NCI-H1105 (cell line): ENCODE measurements around the gene NOL4L.

ENCODE experiments used
- DNase-seq: peaks from one replicate; lab custom pipeline; 2025; lab: John Stamatoyannopoulos, UW

The NOL4L gene

DNA sequence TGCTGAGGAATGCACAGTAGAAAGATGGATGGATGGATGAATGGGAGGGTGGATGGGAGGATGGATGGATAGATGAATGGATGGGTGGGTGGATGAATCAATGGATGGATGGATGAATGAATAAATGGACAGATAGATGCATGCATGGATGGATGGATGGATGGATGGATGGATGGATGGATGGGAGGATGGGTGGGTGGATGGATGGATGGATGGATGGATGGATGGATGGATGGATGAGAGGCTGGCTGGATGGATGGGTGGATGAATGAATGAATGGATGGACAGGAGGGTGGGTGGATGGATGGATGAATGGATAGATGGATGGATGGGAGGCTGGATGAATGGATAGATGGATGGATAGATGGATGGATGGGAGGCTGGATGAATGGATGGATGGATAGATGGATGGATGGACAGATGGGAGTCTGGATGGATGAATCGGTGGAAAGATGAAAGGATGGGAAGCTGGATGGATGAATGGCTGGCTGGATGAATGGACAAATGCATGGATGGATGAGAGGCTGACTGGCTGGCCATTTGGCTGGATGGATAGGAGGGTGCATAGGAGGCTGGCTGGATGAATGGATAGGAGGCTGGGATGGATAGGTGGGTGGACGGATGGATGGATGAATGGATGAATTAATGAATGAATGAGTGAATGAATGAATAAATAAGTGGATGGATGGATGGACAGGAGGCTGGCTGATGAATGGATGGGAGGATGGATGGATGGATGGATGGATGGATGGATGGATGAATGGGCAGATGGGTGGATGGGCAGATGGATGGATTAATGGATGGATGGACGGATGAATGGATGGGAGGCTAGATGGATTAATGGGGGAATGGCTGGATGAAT is 28.3 kb upstream of the NOL4L start:
- DNase-seq = no peak

DNA sequence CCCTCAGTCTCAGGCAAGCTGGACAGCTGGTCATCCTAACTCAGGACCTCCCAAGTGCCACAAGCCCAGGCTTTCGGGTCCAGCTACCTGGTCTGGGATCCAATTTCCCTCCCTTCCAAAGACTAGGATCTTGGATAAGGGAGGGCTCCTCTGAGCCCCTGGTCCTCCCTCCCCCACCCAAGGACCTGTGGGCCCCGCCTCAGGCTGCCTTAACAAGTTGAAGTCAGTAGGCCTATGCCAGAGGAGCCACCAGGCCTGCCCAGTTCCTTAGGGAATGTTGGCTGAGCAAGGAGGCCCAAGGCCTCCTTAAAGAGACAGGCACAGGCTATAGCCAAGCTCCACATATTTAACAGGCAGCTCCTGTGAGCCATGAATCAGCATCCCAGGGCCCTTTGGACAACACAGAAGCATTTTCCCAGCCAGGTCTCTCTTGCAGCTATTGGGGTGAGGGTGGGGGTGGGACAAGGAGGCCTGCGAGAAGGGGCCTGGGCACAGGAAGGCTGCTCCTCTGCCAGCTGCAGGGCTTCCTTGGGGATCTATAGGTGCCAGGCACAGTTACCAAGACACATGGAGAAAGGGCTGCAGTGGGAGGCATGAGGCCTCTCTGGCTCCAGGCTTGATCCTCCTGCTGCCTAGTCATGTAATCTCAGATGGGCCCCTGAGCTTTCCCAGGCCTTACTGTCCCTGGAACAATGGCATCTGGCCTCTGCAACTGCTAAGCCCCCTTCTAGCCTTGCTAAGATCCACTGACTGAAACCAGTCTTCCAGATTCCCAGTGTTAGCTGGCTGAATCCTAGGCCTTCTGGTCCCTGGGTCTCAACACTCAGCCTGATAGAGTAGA is 27.4 kb upstream of the NOL4L start:
- DNase-seq = no peak

DNA sequence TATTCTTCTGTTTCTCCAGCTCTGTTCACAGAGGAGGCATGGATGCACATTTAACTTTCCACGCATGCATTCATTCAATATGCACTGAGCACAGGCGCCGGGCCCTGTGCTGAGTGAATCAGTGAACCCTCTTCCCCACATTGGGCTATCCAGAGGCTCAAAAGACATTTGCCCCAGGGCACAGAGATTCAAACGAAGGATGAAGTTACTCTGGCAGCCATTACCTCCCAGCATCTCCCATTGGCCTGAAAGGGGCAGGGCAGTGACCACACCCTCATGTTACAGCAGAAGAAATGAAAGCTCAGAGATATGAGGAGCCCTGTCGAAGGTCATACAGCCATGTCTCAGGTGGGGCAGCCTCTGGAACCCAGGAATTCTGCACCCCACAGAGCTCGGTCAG is 26.7 kb upstream of the NOL4L start:
- DNase-seq = no peak

DNA sequence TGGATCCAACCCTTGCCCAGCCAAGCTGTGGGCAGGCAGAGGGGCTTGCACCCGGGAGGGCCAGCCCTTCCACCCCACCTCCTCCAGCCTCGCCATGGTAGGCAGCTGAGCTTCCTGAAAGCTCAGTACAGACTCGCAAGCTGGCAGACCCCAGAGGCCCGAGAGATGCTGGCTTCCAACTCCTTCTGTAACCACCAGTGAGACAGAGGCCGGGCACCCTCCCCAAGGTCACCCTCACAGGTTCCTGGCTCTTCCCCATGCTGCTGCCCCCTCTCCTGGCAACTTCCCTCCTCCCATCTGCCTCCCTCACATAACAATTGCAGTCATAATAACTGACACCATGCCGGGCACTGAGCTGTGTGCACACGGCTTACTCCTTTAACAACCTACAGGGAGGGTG is 26.2 kb upstream of the NOL4L start:
- DNase-seq = no peak

DNA sequence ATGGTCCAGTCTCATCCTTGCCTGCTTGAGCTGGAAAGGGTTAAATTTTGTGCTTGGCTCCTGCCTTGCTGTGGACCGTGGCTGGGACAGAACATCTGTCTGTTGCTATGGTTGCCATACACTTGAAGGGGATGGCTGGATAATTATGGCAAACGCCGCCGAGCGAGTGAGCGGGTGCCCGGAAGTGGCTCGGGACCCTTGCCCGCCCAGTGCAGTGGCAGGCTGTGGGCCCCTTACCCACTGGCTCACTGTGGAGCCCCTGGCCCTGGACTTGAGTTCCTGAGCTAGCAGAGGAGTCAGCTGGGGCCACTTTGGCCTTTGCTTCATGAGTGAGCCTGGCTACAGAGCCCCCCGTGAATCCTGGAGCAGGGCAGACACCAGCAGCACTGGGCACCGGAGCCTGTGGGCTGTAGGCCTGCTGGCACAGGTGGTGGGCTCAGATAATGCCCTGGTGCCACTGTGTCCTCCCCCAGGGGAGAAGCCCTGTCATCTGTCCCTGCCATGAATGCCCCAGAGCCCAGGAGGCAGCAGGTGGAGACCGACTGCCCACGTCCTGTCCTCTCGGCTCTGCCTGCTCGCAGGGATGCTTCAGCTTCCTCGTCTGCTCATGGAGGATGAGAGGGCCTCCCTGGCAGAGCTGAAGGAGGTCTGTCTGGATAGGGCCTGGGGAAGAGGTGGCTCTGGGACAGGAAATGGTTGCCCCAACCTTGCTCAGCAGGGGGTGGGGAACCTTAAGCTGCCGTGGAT is 25.5 kb upstream of the NOL4L start:
- DNase-seq = peak; percentile 42

DNA sequence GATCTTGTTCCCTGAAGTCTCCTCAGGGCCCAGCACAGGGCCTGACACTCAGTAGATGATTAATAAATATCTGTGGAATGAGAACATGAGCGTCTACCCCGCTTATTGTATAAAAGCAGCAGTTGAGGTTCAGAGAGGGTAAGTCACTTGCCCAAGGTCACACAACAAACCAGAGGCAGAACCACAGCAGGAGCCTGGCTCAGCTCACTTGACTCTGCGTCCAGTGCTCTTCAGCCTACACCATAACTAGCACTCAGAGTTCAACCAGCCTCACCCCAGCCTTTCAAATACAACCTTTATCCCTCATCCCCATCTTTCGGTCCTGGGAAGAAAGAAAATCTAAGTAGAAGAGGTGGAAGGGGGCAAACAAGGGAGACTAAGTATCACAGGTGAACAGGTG is 24.9 kb upstream of the NOL4L start:
- DNase-seq = no peak

DNA sequence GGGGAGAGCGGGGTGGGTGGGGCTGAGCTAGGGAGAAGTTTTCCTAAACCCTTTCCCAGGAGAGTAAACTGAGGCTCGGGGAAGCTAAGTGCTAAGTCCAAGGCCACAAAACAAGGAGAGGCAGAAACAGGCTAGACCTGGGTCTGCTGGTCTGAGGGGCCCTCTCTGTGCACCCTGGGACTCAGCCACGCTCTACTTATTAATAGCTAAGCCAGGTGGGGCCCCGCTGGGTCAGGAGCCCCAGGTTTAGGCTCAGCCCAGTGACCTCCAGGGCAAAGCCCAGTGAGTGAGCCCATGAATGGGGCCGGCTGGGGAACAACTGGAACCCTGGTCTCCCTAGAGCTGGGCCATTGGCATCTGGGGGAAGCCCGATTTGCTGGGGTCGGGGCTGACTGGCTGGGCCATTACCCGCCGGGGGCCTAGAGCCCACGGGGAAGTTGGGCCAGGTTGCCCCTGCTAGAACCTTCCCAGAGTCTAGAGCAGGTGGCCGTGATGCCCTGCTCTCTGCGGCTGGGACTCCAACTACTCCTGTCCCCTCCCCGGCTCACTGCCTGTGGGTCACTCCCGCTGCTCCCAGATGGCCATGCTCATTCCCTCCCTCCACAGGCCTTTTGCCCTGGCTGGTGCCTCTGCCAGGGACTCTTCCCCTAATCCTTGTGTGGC is 24.1 kb upstream of the NOL4L start:
- no peak for DNase-seq

DNA sequence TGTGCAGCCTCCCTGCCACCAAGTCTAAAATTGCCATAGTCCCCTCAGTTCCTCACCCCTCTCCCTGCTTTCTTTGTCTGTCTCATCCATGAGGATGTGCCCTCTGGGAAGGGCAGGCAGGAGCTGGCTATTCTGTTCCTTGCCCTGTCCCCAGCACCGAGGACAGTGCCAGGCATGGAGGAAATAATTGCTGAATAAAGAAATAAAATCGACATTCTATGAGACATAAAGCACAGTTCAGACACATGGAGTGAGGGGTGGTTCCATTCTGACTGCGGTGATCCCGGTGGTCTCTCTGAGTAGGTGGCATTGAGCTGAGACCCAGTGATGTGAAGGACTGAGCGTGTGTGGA is 23.5 kb upstream of the NOL4L start:
- DNase-seq = no peak

DNA sequence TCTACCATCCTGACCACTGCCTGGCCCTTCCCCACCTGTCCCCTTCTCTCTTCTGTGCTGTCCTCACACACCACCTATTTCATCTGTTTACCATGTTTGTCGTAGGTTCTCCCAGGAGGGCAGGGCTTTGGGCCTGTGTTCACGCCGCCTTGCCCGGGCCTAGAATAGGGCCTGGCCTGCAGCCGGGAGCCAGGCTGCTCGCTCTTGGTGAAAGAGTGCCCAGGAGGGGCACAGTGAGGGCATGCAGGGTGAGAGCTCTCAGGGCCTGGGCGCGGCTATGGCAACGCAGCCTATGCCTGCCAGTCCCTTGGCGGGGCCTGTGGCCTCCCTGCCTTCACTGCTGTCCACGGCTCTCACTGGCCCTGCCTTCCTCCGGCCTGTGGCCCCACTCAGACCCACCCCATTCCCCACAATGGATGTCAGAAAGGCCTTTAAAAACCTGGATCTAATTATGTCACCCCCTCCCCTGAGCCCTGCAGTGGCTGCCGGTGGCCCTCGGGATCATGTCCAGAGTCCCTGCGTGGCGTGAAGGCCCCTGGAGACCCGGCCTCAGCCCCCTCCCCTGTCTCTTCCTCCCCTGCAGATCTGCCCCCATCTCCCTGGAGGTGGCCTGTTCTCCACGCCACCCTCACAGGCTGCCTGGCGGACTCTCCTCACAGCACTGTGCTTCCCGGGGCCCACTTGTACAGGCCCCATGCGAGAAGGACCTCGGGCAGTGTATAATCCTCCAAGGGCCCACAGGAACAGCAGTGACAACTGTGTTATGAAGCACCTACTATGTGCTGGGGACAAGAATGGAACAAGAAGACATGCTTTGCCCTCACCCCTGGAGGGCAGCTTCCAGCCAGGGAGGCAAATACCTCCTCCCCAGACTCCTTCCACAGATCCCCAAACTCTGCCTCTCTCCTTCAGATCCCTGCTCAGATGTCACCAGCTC is 22.9 kb upstream of the NOL4L start:
- DNase-seq = no peak

DNA sequence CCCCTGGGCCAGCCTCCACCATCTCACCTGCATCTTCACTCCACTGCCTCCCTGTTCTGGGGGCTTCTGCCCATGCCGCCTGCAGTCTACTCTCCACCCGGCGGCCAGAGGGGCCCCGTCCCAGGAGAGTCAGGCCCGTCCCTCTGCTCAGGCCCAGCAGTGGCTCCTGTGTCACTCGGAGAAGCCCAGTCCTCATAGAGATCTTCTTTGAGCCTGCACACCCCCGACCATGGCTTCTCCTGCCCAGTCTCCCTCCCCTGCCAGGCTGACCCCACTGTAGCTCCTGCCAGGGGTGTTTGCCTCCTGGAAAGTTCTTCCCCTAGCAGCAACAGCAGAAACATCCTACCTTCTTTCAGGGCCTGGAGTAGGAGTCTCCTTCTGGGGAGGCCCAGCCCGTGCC is 22.2 kb upstream of the NOL4L start:
- no peak for DNase-seq

DNA sequence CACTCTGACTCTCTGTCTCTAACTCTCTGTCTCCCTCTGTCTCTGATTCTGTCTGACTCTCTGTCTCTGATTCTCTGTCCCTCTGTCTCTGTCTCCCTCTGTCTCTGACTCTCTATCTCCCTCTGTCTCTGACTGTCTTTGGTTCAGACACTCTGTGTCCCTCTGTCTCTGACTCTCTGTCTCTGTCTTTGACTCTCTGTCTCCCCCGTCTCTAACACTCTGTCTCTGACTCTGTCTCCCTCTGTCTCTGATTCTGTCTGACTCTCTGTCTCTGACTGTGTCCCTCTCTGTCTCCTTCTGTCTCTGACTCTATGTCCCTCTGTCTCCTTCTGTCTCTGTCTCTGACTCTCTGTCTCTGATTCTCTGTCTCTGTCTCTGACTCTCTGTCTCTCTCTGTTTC is 21.7 kb upstream of the NOL4L start:
- DNase-seq = no peak

DNA sequence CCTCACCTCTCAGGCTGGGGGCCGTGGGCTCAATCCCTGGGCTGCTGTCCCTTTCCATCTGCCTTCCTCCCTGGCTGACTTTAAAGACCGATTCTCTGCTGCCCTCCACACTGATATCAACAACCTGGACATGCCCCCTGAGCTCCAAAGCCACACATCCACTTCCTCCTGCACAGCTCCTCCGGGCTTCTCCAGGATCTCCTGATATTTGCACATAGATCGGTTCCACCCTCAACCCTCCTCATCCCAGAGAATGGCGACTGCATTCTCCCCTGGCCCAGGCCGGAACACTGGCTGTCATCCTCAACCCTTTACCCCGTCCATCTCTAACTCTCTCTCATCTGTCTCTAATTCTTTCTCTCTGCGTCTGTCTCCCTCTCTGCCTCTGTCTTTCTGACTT is 21.0 kb upstream of the NOL4L start:
- DNase-seq = no peak

DNA sequence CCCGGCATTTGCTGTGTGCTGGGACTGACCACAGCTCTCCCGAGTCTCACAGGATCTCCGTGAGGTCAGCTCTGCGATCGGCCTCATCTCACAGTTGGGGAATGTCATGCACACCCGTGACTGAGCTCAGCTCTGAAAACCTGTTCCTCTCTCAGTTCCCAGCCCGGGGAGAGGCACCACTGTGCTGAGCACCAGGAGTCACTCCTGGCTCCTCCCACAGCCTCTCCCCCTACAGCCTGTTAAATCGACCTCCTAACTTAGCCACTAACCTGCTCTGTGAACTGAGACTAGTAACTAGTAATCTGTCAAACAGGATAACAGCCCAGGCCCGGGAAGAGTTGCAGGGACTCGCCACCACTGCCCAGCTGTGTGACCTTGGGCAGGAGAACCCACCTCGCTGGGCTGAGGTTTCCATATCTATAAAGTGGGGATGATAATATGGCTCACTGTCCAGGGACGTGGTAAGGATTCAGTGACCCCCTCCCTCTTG is 20.1 kb upstream of the NOL4L start:
- DNase-seq = no peak

DNA sequence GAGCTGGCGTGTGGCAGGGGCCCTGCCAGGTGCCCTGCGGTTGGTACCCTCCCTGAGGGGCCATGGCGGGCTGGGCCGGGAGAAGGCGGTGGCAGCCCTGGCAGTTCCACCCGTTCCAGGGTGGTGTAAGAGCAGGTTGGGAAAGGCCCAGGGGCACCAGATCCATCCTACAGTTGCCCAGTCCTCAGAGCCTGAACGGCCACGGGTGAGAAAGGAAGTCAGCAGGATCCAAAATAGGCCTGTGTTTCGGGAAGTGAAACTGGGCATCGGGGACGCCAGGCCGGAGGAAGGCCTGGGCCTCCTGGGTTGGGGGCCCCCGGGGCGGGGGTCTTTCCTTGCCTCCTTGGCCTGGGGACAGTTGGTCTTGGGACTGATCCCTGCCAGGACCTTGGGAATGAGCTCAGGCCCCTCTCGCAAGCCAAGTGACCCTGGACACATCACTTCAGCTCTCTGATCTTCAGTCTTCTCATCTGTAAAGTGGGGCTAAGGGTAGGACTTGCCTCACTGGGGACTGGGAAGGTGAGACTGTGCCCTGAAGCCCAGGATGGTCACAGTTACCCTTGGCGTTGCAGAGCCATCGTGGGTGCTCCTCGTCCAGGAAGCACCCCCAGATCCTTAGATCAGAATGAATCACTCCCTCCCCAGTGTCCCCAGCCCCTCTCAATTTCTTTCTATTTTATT is 18.1 kb upstream of the NOL4L start:
- DNase-seq = no peak

DNA sequence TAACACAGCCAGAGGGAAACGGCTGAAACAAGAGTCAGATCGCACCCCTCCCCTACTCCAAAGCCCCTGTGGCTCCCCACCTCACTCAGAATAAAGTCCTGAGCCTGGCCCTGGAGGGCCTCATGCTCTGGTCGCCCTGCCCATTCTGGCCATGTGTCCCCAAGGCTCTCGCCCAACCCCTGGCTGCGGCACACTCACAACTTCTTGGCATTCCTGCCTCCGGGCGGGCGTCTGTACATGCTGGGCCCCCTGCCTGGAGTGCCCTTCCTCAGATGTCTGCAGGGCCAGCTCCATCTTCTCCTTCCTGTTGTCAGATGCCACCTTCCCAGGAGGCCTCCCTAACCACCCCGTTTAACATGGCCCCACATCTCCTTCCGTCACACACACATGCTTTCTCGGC is 17.1 kb upstream of the NOL4L start:
- DNase-seq = no peak

DNA sequence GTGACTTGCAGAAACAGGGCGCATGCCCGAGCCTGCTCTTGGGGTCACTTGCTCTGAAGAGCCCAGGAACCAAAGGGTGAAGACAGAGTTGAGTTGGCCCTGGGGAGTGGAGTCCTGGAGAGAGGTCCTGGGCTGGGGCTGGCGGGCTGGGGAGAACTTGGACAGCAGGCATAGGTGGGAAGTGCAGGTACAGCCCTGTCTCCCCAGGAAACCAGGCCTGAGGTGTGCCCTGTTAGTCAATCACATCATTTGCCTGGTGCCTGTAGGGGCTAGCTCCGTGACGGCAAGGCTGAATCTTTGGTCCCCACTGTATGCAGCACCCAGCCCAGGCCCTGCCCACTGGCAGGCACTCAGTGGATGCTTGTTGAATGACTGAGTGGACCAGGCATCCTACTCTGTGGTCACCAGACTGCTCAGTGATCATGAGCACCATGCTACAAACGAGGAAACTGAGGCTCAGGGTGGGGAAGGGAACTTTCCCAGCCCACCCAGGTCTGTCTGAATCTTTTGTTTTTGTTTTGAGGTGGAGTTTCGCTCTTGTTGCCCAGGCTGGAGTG is 15.6 kb upstream of the NOL4L start:
- no peak for DNase-seq

DNA sequence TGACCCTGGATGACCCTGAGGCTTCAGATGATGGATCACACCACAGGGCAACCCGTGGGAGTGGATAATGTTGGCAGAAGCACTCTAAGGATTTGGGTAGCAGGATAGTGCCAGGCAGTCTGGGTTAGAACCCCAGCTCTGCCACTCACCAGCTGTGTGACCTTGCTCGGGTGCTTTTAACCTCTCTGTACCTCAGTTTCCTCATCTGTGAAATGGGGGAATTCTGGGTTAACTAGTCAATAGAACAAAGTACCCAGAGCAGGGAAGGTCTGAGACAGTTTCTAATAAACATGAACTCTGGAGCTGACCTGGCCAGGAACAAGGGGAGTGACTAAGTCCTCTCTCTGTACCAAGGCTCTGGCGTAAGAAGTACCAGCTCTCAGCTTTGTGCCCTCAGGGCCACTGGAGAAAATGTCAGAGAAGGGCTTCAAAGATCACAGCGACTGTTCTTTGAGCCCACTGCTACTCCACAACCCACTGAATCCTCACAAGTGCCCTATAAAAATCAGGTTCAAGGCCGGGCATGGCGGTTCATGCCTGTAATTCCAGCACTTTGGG is 14.7 kb upstream of the NOL4L start:
- no peak for DNase-seq

DNA sequence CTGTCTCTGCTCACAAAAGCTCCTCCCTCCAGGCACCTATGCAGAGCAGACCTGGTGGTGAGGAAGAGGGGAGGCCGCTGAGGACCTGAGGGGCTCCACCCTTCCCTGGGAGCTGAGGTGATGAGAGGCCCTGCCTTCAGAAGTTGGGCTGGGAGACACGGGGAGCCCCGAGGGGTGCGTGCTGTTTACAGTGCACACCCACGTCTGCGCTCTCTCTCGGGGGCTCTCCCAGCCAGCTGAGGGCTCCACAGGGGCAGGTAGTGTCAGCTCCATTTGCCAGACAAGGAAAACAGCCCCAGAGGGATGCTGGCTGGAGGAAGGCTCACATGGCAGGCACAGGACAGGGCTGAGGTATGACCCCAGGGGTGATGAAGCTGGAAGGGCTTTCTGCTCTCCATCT is 13.5 kb upstream of the NOL4L start:
- DNase-seq = no peak

DNA sequence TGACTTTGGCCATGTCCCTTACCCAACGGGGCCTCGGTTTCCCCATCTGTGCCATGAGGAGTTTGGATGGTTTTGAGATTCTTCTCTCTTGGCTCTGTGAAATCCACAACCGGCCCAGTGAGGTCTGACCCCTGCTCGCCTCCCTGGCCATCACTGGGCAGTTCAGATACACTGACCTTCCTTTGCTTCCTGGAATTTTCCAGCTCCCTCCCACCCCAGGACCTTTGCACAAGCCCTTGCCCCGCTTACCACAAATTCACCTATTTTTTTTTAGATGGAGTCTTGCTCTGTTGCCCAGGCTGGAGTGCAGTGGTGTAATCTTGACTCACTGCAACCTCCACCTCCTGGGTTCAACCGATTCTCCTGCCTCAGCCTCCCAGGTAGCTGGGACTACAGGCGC is 12.6 kb upstream of the NOL4L start:
- DNase-seq = no peak
